Smooth muscle cell (in vitro differentiated cells): Measurements from ENCODE around the gene GPC6. TPM values are rescaled to one million over a fixed set of nuclear protein-coding genes. Genes with fewer than 3 reads are reported as not detected.

Experiments used
- DNase-seq: peaks from one replicate; lab custom pipeline; 2025; ENCODE audit not compliant: unreplicated experiment; lab: John Stamatoyannopoulos, UW
- H2AFZ ChIP-seq: fragments of 200-600 bp; sonication (generic); 2 replicates; pipeline ENCODE4 v1.6.0; 2016; ENCODE audit warnings: antibody characterized with exemption, low read depth, mild to moderate bottlenecking
- H3F3A ChIP-seq: fragments of 200-600 bp; sonication (generic); 2 replicates; pipeline ENCODE4 v1.6.0; 2017; ENCODE audit warnings: antibody characterized with exemption, low read depth
- H3K27ac ChIP-seq: fragments of 200-600 bp; sonication (generic); 2 replicates; pipeline ENCODE4 v1.5.1; 2016; ENCODE audit warnings: low read depth, mild to moderate bottlenecking
- H3K27me3 ChIP-seq: fragments of 200-600 bp; sonication (generic); 2 replicates; pipeline ENCODE4 v1.6.1; 2016; ENCODE audit warnings: low read depth, mild to moderate bottlenecking
- H3K36me3 ChIP-seq: fragments of 200-600 bp; sonication (generic); 2 replicates; pipeline ENCODE4 v1.5.1; 2016; ENCODE audit warnings: low read depth
- H3K4me1 ChIP-seq: fragments of 200-600 bp; sonication (generic); 2 replicates; pipeline ENCODE4 v1.5.1; 2016; ENCODE audit warnings: low read depth
- H3K4me2 ChIP-seq: fragments of 200-600 bp; sonication (generic); 2 replicates; pipeline ENCODE4 v1.6.0; 2016; ENCODE audit warnings: mild to moderate bottlenecking
- H3K4me3 ChIP-seq: fragments of 200-600 bp; sonication (generic); 2 replicates; pipeline ENCODE4 v1.5.1; 2016; ENCODE audit warnings: mild to moderate bottlenecking
- H3K79me2 ChIP-seq: fragments of 200-600 bp; sonication (generic); 2 replicates; pipeline ENCODE4 v1.6.0; 2016; ENCODE audit warnings: low read depth, mild to moderate bottlenecking
- H3K9ac ChIP-seq: fragments of 200-600 bp; sonication (generic); 2 replicates; pipeline ENCODE4 v1.6.0; 2016; ENCODE audit warnings: low read depth
- H3K9me3 ChIP-seq: fragments of 200-600 bp; sonication (generic); replicated peaks from 2 replicates; pipeline ENCODE4 v1.5.1; 2016; ENCODE audit warnings: low read depth
- H4K20me1 ChIP-seq: fragments of 200-600 bp; sonication (generic); 2 replicates; pipeline ENCODE4 v1.6.0; 2016; ENCODE audit warnings: low read depth
- WGBS: methylation state at CpG from one replicate; pipeline ENCODE4 v1.1.7; 2016; ENCODE audit warnings: low lambda C conversion rate; 5-methylcytosine and 5-hydroxymethylcytosine counted together
- polyA plus RNA-seq: library from polyadenylated mRNA; unstranded; fragments of >200 nt; fragmentation: Nextera tagmentation; extraction: Ambion mirVana; gene quantifications from 2 replicates; pipeline ENCODE4 v1.2.1, GENCODE V29; 2016
- total RNA-seq: library from RNA; depleted of rRNA; stranded (reverse); fragments of >200 nt; gene quantifications from 2 replicates; pipeline ENCODE4 v1.2.3, GENCODE V29; 2014
- TF ChIP-seq, protein P1 (sequence below): fragments of 200-600 bp; sonication (generic); IDR thresholded peaks from 2 replicates; pipeline ENCODE4 v1.5.1; 2017; ENCODE audit warnings: borderline replicate concordance, mild to moderate bottlenecking, antibody characterized with exemption; ENCODE audit not compliant: insufficient read depth, poor library complexity, severe bottlenecking

GPC6 gene
- total and polyA plus RNA-seq, 2 experiments from 2014 or later = 19.7 to 68.5 TPM

DNA sequence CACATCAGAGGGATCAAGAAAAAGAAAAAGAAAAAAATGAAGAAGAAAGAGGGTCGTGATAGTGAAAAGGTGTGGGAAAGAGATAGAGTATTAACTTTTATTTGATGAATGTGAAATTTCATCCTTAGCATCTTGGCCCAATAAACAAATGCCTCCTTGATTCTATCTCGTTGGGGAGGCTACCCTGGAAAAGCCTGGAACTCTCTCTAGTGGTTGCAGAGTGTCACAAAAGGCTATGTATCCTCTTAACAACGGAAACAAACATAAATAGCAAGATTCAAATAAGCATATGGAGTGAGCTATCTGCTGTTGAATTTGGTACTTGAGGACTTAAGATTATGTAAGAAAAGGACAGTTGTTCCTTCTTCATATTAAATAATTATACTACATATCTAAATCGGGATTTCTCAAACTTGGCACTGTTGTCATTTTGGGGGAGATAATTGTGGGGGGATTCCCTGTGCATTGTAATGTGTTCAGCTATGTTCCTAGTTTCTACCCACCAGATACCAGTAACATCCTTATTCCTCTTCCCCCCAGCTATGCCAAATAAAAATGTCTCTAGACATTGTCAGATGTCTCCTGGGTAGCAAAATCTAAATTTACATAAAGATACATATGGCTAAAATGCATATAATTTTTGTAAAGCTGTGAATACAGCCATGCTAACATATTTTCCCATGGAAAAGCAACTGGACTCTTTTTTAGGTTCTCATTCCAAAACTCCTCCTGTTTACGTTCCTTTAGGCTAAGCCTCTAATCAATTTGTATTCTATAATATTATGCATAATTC lies 695.7 kb downstream of the GPC6 start:
- Histone ChIP-seq H3F3A (no peaks in the 10 kb centered on the region), H3K36me3 (no peaks in the 10 kb centered on the region), H3K27me3 (no peaks in the 10 kb centered on the region), H3K79me2 (no peaks in the 10 kb centered on the region), H3K9me3 (no peaks in the 10 kb centered on the region), H3K27ac (no peak overlapping the region), H3K4me2 (no peak overlapping the region), H3K4me1 (no peaks in the 10 kb centered on the region), H2AFZ (no peak overlapping the region), H3K4me3 (no peak overlapping the region), H4K20me1 (no peaks in the 10 kb centered on the region), H3K9ac (no peak overlapping the region)
- DNase-seq = no peak
- WGBS = 85% methylated on average over 5 of the region's 5 CpGs
- TF ChIP-seq, protein P1, sequence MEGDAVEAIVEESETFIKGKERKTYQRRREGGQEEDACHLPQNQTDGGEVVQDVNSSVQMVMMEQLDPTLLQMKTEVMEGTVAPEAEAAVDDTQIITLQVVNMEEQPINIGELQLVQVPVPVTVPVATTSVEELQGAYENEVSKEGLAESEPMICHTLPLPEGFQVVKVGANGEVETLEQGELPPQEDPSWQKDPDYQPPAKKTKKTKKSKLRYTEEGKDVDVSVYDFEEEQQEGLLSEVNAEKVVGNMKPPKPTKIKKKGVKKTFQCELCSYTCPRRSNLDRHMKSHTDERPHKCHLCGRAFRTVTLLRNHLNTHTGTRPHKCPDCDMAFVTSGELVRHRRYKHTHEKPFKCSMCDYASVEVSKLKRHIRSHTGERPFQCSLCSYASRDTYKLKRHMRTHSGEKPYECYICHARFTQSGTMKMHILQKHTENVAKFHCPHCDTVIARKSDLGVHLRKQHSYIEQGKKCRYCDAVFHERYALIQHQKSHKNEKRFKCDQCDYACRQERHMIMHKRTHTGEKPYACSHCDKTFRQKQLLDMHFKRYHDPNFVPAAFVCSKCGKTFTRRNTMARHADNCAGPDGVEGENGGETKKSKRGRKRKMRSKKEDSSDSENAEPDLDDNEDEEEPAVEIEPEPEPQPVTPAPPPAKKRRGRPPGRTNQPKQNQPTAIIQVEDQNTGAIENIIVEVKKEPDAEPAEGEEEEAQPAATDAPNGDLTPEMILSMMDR = no peak

DNA sequence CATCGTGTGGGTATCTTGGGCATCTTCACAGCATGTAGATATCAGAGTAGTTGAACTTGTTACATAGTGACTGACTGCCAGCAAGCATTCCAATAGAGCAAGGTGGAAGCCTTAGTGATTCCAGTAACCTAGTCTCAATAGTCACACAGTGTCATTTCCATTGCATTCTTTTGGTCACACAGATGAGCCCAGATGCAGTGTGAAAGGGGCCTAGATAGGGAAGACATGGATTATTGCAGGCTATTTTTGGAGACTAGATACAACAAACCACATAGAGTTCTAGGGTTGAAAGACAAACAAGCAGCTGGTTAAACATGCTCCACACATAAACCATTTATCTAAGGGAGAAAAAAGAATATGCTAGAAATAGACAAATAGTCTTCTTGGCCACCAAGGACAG lies 699.4 kb downstream of the GPC6 start:
- H3F3A ChIP-seq = no peaks in the 10 kb centered on the region
- H3K4me3 ChIP-seq = no peak overlapping the region
- H2AFZ ChIP-seq = no peak overlapping the region
- no peak overlapping the region for H3K27ac ChIP-seq
- no peaks in the 10 kb centered on the region for H3K79me2 ChIP-seq
- no peaks in the 10 kb centered on the region for H3K4me1 ChIP-seq
- H4K20me1 ChIP-seq = no peaks in the 10 kb centered on the region
- DNase-seq = no peak
- TF ChIP-seq, protein P1 = no peak
- H3K4me2 ChIP-seq = peak overlapping the region; percentile 13
- H3K27me3 ChIP-seq = no peaks in the 10 kb centered on the region
- no peaks in the 10 kb centered on the region for H3K36me3 ChIP-seq
- no peak overlapping the region for H3K9ac ChIP-seq
- no peaks in the 10 kb centered on the region for H3K9me3 ChIP-seq
- WGBS = 92% methylated on average over 1 of the region's 1 CpG

DNA sequence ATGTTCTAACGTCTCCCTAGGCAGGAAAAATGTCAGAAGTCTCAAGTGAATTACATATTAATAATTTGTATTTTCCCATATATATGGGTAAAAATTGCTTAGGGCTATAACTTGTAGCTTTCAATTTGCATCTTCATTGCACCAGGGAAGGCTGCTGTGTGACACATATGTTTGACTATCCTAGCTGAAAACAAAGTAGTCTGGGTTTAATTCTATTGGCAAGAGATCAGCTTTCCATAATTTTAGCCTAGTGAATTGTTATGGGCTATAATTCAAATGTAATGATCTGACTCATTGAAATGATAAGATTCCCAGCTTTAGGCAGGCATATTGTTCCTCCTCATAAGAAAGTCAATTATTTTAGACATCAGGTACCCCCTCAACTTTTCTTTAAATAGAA lies 699.8 kb downstream of the GPC6 start:
- peak overlapping the region; percentile 13 for H3K4me2 ChIP-seq

More for the DNA sequence above, 699.8 kb downstream of the GPC6 start:
- Histone ChIP-seq H3K27ac (no peak overlapping the region), H3K79me2 (no peaks in the 10 kb centered on the region), H2AFZ (no peak overlapping the region), H3F3A (no peaks in the 10 kb centered on the region), H3K9me3 (no peaks in the 10 kb centered on the region), H3K36me3 (no peaks in the 10 kb centered on the region), H3K27me3 (no peaks in the 10 kb centered on the region), H4K20me1 (no peaks in the 10 kb centered on the region), H3K4me1 (no peaks in the 10 kb centered on the region), H3K9ac (no peak overlapping the region), H3K4me3 (no peak overlapping the region)
- DNase-seq = no peak
- TF ChIP-seq, protein P1 = no peak
- WGBS = 78% methylated on average over 1 of the region's 1 CpG
